Measurements from ENCODE around the gene SPINK13.
"Not testable (repeated sequence)": the region's sequence is repeated elsewhere in the genome, so short reads cannot be mapped to it uniquely, and the experiment has no call there.

Gene SPINK13

GRCh38 chr5:148314187-148314586 is 45.6 kb downstream of the SPINK13 start:
- TF ChIP-seq ZFX (IDR thresholded peaks at IDR 0.05; ENCODE audit: borderline replicate concordance) (no peak), CTCF (IDR thresholded peaks at IDR 0.05) (no peak)
- no peak overlapping the region for H3K27ac ChIP-seq

- H3K27ac ChIP-seq: no peak overlapping the region
- no peak for TF ChIP-seq CTCF (IDR thresholded peaks at IDR 0.05)
- TF ChIP-seq ZFX (IDR thresholded peaks at IDR 0.05; ENCODE audit: borderline replicate concordance): no peak
Observed at GRCh38 chr5:148314731-148315130, 46.1 kb downstream of the SPINK13 start.

- not testable (repeated sequence) for H3K27ac ChIP-seq
Observed at GRCh38 chr5:148320011-148320963, 51.7 kb downstream of the SPINK13 start.

- TF ChIP-seq ZFX (IDR thresholded peaks at IDR 0.05; ENCODE audit: borderline replicate concordance): no peak
- no peak for TF ChIP-seq CTCF (IDR thresholded peaks at IDR 0.05)
Observed at GRCh38 chr5:148333262-148333849, 64.8 kb downstream of the SPINK13 start.

GRCh38 chr5:148335259-148335658 is 66.7 kb downstream of the SPINK13 start, which contains the start of gene SPINK9:
SPINK9 (plus strand) TSS chr5:148335559; CDS start chr5:148335614, 55 bp downstream.
- TF ChIP-seq CTCF (IDR thresholded peaks at IDR 0.05) (no peak), ZFX (IDR thresholded peaks at IDR 0.05; ENCODE audit: borderline replicate concordance) (no peak)
- no peak within 1 kb of the TSS for H3K27ac ChIP-seq

More at GRCh38 chr5:148333262-148333849, 64.8 kb downstream of the SPINK13 start:
- H3K27ac ChIP-seq: no peak overlapping the region

Measured in 22Rv1 (cell line).